Endothelial cell of coronary artery (primary cell): ENCODE measurements around the gene TEKT4. TPM values are rescaled to one million over a fixed set of nuclear protein-coding genes. Genes with fewer than 3 reads are reported as not detected.

Experiments used
- total RNA-seq: library from RNA; depleted of rRNA; stranded (reverse); fragments of >200 nt; gene quantifications from 2 replicates; pipeline ENCODE4 v1.2.3, GENCODE V29; 2014

TEKT4 gene, protein sequence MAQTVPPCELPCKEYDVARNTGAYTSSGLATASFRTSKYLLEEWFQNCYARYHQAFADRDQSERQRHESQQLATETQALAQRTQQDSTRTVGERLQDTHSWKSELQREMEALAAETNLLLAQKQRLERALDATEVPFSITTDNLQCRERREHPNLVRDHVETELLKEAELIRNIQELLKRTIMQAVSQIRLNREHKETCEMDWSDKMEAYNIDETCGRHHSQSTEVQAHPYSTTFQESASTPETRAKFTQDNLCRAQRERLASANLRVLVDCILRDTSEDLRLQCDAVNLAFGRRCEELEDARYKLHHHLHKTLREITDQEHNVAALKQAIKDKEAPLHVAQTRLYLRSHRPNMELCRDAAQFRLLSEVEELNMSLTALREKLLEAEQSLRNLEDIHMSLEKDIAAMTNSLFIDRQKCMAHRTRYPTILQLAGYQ
- not detected in 2 replicates for total RNA-seq

DNA sequence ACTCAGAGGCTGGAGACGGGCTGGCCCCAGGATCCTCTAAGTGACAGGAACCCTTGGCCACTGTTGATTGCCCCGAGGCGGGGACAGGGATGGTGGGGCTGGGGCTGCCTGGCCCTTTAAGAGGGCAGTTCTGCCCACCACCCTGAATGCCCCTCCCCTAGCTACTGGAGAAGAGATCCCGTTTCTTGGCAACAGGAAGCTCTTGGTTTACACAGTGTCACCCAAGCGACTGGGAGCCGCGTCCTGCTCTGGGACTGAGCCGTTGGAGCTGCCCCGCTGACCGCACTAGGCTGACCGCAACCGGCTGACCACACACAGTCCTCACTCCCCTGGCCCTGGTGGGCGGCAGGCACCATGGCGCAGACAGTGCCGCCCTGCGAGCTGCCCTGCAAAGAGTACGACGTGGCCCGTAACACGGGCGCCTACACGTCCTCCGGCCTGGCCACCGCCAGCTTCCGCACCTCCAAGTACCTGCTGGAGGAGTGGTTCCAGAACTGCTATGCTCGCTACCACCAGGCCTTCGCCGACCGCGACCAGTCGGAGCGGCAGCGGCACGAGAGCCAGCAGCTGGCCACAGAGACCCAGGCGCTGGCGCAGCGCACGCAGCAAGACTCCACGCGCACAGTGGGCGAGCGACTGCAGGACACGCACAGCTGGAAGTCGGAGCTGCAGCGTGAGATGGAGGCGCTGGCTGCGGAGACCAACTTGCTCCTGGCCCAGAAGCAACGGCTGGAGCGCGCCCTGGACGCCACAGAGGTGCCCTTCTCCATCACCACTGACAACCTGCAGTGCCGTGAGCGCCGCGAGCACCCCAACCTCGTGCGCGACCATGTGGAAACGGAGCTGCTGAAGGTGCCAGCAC, at the start of gene TEKT4:
TSS of gene TEKT4 (plus strand) at position 205 of the 862 bp plus-strand sequence. CDS start at position 355, 150 bp downstream.

Other genes starting within 250 kb of the TEKT4 start
- gene MAL, start 154.3 kb downstream of the TEKT4 start, total RNA-seq, result not detected in 2 replicates